Lower leg skin (tissue), 3 donors: ENCODE measurements around the gene NFYA.

Source experiments
- CTCF ChIP-seq, 3 donors: fragments of 450-650 bp; IDR thresholded peaks; one replicate each; pipeline ENCODE4 v1.5.1; 2016; ENCODE audit warnings: antibody characterized with exemption in 3 of 3, mild to moderate bottlenecking in 3 of 3, moderate library complexity in 2 of 3
- POLR2A ChIP-seq, 2 donors: fragments of 450-650 bp; IDR thresholded peaks; one replicate each; pipeline ENCODE4 v1.6.1; 2016 to 2017; ENCODE audit warnings: antibody characterized with exemption in 2 of 2, mild to moderate bottlenecking in 1 of 2, moderate library complexity in 1 of 2

- no peak for TF ChIP-seq CTCF (IDR thresholded peaks at IDR 0.05)
- no peak for TF ChIP-seq POLR2A (IDR thresholded peaks at IDR 0.05)
Measured at GRCh38 chr6:41122918-41123317, 50.1 kb downstream of the NFYA start.
